GM18951 (cell line): ENCODE data around the gene KATNB1.
A peak's percentile ranks its signal among the peaks of the same experiment; 100 is the strongest.
"Not testable (repeated sequence)": the region's sequence is repeated elsewhere in the genome, so short reads cannot be mapped to it uniquely, and the experiment has no call there.

Experiments
- POLR2A ChIP-seq: IDR thresholded peaks from 4 replicates; pipeline ENCODE4 v1.6.1; 2011; ENCODE audit warnings: mild to moderate bottlenecking; ENCODE audit not compliant: insufficient read length, insufficient read depth; ENCODE audit errors: extremely low read depth
- in situ Hi-C: fragments of 300-500 bp; cut with MboI; formaldehyde crosslinking; loops from one replicate; pipeline ENCODE4 v1.12.0; 2022; ENCODE audit warnings: low sequenced_read_pairs, mixed read lengths, inconsistent platforms; ENCODE audit not compliant: unreplicated experiment

KATNB1 gene

GRCh38 chr16:57725151-57725550 lies 10.4 kb upstream of the KATNB1 start:
- in situ Hi-C loops = no loop called here
- TF ChIP-seq POLR2A = no peak

- no peak for TF ChIP-seq POLR2A
- in situ Hi-C loops = no loop called here
These were observed 10.0 kb upstream of the KATNB1 start for GRCh38 chr16:57725554-57725953.

GRCh38 chr16:57725976-57726375 lies 9.6 kb upstream of the KATNB1 start:
- TF ChIP-seq POLR2A = no peak
- in situ Hi-C loops = no loop called here

- in situ Hi-C loops = no loop called here
- TF ChIP-seq POLR2A = no peak
These were observed 9.1 kb upstream of the KATNB1 start for GRCh38 chr16:57726433-57726947.

- no peak for TF ChIP-seq POLR2A
- in situ Hi-C loops = no loop called here
These were observed 8.0 kb upstream of the KATNB1 start for GRCh38 chr16:57727610-57728009.

GRCh38 chr16:57728336-57729181 lies 7.0 kb upstream of the KATNB1 start:
- in situ Hi-C loops = no loop called here
- TF ChIP-seq POLR2A = no peak

- in situ Hi-C loops = no loop called here
- TF ChIP-seq POLR2A = no peak
These were observed 6.4 kb upstream of the KATNB1 start for GRCh38 chr16:57729182-57729484.

GRCh38 chr16:57729852-57730251 lies 5.7 kb upstream of the KATNB1 start:
- in situ Hi-C loops = not testable (repeated sequence)

GRCh38 chr16:57730771-57731730 lies 4.5 kb upstream of the KATNB1 start:
- TF ChIP-seq POLR2A = no peak
- in situ Hi-C loops = no loop called here

- in situ Hi-C loops = no loop called here
- no peak for TF ChIP-seq POLR2A
These were observed 3.5 kb upstream of the KATNB1 start for GRCh38 chr16:57732037-57732436.

- TF ChIP-seq POLR2A = no peak
- in situ Hi-C loops = no loop called here
These were observed 2.9 kb upstream of the KATNB1 start for GRCh38 chr16:57732714-57733113.

- in situ Hi-C loops = no loop called here
- TF ChIP-seq POLR2A = no peak
These were observed 1.2 kb upstream of the KATNB1 start for GRCh38 chr16:57734308-57734924.

GRCh38 chr16:57734925-57735754 lies 430 bp upstream of the KATNB1 start:
- TF ChIP-seq POLR2A = peak; percentile 70
- in situ Hi-C loops = no loop called here
